WTC11 (cell line): ENCODE results near the gene GRIN1. TPM values are rescaled to one million over a fixed set of nuclear protein-coding genes. Genes with fewer than 3 reads are reported as not detected.

ENCODE experiments used
- ATAC-seq: fragments of 200-7000 bp; cut with Tn5 transposase; 2 replicates; pipeline ENCODE4 v1.10.0; 2021; ENCODE audit warnings: mild to moderate bottlenecking, moderate library complexity
- CTCF ChIA-PET: fragments of 300-600 bp; sonication (Branson Sonifier 250); formaldehyde crosslinking; loops from one replicate; lab custom pipeline; 2021; ENCODE audit warnings: antibody characterized with exemption; lab: Charles Lee
- POLR2A ChIA-PET: fragments of 350-600 bp; sonication (Branson Sonifier 250); formaldehyde crosslinking; loops from one replicate; lab custom pipeline; 2021; ENCODE audit warnings: antibody characterized with exemption; lab: Charles Lee
- DNase-seq: peaks from one replicate; pipeline ENCODE4 v3.0.0; 2021; ENCODE audit warnings: low spot score
- H3K27ac Mint-ChIP-seq: 2 replicates; pipeline ENCODE4 v1.8.0; 2021; ENCODE audit warnings: mixed read lengths
- H3K27me3 Mint-ChIP-seq: 2 replicates; pipeline ENCODE4 v1.8.0; 2021; ENCODE audit warnings: low read depth, mild to moderate bottlenecking, moderate library complexity, mixed read lengths
- H3K36me3 Mint-ChIP-seq: 2 replicates; pipeline ENCODE4 v1.8.0; 2021; ENCODE audit warnings: mixed read lengths
- H3K4me1 Mint-ChIP-seq: 2 replicates; pipeline ENCODE4 v1.8.0; 2022; ENCODE audit warnings: mixed read lengths
- H3K4me3 Mint-ChIP-seq: 2 replicates; pipeline ENCODE4 v1.8.0; 2021; ENCODE audit warnings: mild to moderate bottlenecking, moderate library complexity, mixed read lengths
- H3K9me3 Mint-ChIP-seq: 2 replicates; pipeline ENCODE4 v1.8.0; 2021; ENCODE audit warnings: mixed read lengths
- CREM ChIP-seq: sonication (generic); formaldehyde crosslinking; IDR thresholded peaks from 2 replicates; pipeline ENCODE4 v1.8.1; 2022; ENCODE audit warnings: mild to moderate bottlenecking, missing genetic modification reagents, moderate library complexity
- IRF1 ChIP-seq: sonication (generic); formaldehyde crosslinking; IDR thresholded peaks from 2 replicates; pipeline ENCODE4 v1.8.0; 2023; ENCODE audit warnings: missing genetic modification reagents
- JAZF1 ChIP-seq: fragments of 250-450 bp; sonication (Bioruptor Pico); IDR thresholded peaks from 2 replicates; pipeline ENCODE4 v1.9.0; 2021; ENCODE audit warnings: moderate library complexity, mild to moderate bottlenecking, inconsistent platforms
- NFE2L1 ChIP-seq: sonication (generic); formaldehyde crosslinking; IDR thresholded peaks from 2 replicates; pipeline ENCODE4 v1.8.1; 2023; ENCODE audit warnings: missing genetic modification reagents
- PRDM15 ChIP-seq: sonication (generic); formaldehyde crosslinking; IDR thresholded peaks from 2 replicates; pipeline ENCODE4 v1.8.0; 2022; ENCODE audit warnings: missing genetic modification reagents
- RORB ChIP-seq: fragments of 250-450 bp; sonication (Bioruptor Pico); IDR thresholded peaks from 2 replicates; pipeline ENCODE4 v1.9.0; 2021; ENCODE audit warnings: mild to moderate bottlenecking
- USF1 ChIP-seq: sonication (generic); formaldehyde crosslinking; IDR thresholded peaks from 2 replicates; pipeline ENCODE4 v1.8.0; 2022; ENCODE audit warnings: mild to moderate bottlenecking, missing genetic modification reagents
- ZBTB43 ChIP-seq: sonication (generic); formaldehyde crosslinking; IDR thresholded peaks from 2 replicates; pipeline ENCODE4 v1.8.1; 2023; ENCODE audit warnings: mild to moderate bottlenecking, missing genetic modification reagents
- total RNA-seq: library from RNA; stranded (reverse); gene quantifications from 3 replicates; pipeline ENCODE4 v1.2.3, GENCODE V29; 2021
- TF ChIP-seq, protein P1 (sequence below): sonication (generic); formaldehyde crosslinking; IDR thresholded peaks from 2 replicates; pipeline ENCODE4 v1.8.1; 2023; ENCODE audit warnings: mild to moderate bottlenecking, missing genetic modification reagents
- TF ChIP-seq, protein P2 (sequence below): fragments of 250-450 bp; sonication (Bioruptor Pico); IDR thresholded peaks from 2 replicates; pipeline ENCODE4 v1.9.0; 2021; ENCODE audit warnings: mild to moderate bottlenecking

GRIN1 gene
- total RNA-seq, 1 experiment from 2014 or later = 4.1 TPM

- CTCF ChIA-PET = interaction anchor here (1.0 to 2.0 kb wide), 3 partner anchors 91 to 130 kb away, joined by 3 to 4 read pairs (median 3); no protein-coding TSS in a partner anchor
- H3K27ac Mint-ChIP-seq = no peak overlapping the region
- peaks cover 86% of the 10 kb centered on the region for H3K27me3 Mint-ChIP-seq
Observed at GRCh38 chr9:137159105-137160053, 20.4 kb downstream of the GRIN1 start.

More at GRCh38 chr9:137159105-137160053, 20.4 kb downstream of the GRIN1 start:
- ATAC-seq = no peak
- TF ChIP-seq, protein P1, sequence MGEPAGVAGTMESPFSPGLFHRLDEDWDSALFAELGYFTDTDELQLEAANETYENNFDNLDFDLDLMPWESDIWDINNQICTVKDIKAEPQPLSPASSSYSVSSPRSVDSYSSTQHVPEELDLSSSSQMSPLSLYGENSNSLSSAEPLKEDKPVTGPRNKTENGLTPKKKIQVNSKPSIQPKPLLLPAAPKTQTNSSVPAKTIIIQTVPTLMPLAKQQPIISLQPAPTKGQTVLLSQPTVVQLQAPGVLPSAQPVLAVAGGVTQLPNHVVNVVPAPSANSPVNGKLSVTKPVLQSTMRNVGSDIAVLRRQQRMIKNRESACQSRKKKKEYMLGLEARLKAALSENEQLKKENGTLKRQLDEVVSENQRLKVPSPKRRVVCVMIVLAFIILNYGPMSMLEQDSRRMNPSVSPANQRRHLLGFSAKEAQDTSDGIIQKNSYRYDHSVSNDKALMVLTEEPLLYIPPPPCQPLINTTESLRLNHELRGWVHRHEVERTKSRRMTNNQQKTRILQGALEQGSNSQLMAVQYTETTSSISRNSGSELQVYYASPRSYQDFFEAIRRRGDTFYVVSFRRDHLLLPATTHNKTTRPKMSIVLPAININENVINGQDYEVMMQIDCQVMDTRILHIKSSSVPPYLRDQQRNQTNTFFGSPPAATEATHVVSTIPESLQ (CRISPR knock-in tag) = no peak
- TF ChIP-seq JAZF1 (CRISPR knock-in tag) (no peak), USF1 (CRISPR knock-in tag) (no peak), PRDM15 (no peak), ZBTB43 (no peak), NFE2L1 (CRISPR knock-in tag) (no peak), IRF1 (CRISPR knock-in tag) (no peak), CREM (CRISPR knock-in tag) (no peak), RORB (no peak)
- TF ChIP-seq, protein P2, sequence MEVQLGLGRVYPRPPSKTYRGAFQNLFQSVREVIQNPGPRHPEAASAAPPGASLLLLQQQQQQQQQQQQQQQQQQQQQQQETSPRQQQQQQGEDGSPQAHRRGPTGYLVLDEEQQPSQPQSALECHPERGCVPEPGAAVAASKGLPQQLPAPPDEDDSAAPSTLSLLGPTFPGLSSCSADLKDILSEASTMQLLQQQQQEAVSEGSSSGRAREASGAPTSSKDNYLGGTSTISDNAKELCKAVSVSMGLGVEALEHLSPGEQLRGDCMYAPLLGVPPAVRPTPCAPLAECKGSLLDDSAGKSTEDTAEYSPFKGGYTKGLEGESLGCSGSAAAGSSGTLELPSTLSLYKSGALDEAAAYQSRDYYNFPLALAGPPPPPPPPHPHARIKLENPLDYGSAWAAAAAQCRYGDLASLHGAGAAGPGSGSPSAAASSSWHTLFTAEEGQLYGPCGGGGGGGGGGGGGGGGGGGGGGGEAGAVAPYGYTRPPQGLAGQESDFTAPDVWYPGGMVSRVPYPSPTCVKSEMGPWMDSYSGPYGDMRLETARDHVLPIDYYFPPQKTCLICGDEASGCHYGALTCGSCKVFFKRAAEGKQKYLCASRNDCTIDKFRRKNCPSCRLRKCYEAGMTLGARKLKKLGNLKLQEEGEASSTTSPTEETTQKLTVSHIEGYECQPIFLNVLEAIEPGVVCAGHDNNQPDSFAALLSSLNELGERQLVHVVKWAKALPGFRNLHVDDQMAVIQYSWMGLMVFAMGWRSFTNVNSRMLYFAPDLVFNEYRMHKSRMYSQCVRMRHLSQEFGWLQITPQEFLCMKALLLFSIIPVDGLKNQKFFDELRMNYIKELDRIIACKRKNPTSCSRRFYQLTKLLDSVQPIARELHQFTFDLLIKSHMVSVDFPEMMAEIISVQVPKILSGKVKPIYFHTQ (CRISPR knock-in tag) = no peak
- TF ChIP-seq, all 79 proteins: peak for 0
- Mint-ChIP-seq H3K36me3 (no peaks in the 10 kb centered on the region), H3K4me1 (no peaks in the 10 kb centered on the region), H3K9me3 (no peaks in the 10 kb centered on the region), H3K4me3 (no peak overlapping the region)
- DNase-seq = no peak
- POLR2A ChIA-PET = no interaction called here
